Central memory CD4-positive, alpha-beta T cell (primary cell): Measurements from ENCODE around the gene SWAP70.

ENCODE experiments used
- DNase-seq: peaks from one replicate; pipeline ENCODE4 v3.0.0; 2022

The SWAP70 gene

DNA sequence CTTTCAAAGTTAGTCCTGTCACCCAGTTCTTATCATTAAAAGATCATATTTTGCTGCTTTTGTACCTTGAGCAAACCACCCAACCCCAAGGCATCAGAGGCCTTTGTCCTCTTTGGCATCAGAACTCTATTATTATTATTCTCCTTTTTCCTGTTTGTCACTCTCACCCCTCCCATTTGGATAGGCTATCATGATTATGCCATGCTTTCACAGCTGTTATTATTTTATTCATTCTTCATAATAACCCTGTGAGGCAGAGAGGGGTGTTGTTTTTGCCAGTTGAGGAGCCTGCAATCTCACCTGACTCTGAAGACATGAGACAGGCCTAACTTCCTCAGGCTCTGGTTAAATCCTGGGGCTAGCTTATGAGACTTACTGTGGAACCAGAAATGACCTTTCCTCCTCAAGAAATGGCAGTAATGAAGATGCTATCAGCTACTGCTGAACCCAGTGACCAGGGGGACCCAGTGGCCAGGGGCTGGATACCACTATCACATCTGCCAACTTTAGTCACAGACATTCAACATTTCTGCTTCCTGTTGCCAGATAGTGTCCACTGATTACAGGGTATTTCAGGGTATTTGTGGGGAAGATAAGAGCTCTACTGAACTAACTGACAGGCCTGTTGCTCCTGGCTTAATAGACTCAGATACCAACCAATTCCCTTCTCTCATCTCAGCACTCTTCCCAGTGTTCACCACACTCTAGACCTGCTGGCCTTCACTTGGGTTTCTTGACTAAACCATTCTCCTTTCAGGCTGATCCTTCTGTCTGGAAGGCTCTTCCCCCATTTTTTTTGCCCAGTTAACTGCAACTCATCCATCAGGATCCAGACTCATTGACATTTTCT, 11.8 kb upstream of the SWAP70 start:
- no peak for DNase-seq

DNA sequence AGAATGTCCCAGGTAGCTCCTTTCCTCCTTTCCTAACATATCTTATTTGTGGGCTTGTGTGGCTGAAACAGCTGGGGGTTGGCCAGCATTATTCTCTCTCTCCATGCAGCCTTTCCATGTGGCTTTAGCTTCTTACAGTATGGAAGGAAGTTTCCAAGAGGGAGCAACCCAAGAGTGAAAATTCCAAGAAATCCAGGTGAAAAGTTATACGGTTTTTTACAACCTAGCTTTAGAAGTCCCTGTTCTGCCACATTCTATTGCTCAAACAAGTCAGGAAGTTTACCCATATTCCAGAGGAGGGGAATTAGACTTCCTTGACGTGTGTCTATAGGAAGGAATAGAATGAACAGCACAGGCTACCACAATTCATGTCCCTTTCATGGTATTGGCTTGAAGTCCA, 10.0 kb upstream of the SWAP70 start:
- DNase-seq = no peak

DNA sequence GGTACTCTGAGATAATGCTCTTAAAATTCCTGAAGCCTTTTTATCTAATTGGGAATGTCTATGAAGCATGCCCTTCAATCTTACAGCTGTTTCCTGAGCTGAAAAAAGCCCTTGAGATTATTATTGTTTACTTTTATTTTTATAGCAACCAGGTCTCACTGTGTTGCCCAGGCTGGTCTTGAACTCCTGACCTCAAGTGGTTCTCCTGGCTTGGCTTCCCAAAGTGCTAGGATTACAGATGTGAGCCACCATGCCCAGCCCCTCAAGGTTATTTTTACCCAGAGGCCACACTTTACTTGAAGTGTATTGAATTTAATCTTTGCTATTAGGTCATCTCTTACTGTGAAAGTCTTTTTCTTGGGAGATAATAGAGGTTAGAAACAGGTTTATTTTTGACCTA, 7.0 kb upstream of the SWAP70 start:
- DNase-seq = no peak

DNA sequence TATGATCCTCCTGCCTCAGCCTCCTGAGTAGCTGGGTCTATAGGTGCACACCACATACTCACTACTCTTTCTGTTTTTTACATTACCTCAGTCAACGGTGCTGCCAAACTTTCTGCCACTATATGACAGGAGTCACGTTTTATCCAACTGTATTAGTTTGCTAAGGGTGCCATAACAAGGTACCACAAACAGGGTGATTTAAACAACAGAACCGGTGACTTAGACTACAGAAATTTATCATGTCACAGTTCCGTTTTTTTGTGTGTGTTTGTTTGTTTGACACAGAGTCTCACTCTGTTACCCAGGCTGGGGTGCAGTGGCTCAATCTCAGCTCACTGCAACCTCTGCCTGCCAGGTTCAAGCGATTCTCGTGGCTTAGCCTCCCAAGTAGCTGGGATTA, 6.3 kb upstream of the SWAP70 start:
- no peak for DNase-seq

DNA sequence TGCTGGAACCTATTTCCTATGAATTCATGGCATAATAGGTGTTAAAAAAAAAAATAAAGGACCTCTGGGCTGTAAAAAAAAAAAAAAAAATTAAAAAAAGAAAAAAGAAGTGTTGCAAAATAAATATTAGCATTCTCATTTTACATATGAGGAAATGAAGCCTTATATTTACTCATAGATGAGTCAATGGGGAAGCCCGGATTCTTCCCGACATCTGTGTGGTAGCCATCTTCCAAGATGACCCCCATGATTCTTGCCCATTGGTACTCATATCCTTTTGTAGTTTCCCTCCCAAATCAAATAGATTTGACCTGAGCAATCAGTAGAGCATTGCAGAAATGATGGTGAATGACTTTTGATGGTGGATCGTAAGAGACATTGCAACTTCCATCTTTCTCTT, 3.0 kb upstream of the SWAP70 start:
- DNase-seq = no peak

DNA sequence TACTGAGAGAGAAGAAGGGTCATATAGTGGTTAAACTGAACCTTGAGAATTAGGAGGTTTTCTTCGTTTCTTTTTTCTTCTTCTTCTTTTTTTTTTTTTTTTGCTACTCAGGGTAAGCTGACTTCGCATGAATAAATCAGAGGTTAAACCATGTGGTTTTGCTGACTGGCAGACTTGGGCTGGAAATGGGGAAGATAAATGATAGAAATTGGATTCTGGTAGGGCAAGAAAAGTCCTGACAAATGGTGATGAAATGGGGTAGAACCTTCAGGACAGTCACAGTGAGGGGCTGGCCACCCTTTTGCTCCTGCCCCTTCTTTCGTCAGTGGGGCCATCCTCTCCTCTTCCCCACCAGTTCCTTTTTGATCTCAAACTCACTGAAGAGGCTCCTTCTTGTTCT, 1.6 kb upstream of the SWAP70 start:
- no peak for DNase-seq

DNA sequence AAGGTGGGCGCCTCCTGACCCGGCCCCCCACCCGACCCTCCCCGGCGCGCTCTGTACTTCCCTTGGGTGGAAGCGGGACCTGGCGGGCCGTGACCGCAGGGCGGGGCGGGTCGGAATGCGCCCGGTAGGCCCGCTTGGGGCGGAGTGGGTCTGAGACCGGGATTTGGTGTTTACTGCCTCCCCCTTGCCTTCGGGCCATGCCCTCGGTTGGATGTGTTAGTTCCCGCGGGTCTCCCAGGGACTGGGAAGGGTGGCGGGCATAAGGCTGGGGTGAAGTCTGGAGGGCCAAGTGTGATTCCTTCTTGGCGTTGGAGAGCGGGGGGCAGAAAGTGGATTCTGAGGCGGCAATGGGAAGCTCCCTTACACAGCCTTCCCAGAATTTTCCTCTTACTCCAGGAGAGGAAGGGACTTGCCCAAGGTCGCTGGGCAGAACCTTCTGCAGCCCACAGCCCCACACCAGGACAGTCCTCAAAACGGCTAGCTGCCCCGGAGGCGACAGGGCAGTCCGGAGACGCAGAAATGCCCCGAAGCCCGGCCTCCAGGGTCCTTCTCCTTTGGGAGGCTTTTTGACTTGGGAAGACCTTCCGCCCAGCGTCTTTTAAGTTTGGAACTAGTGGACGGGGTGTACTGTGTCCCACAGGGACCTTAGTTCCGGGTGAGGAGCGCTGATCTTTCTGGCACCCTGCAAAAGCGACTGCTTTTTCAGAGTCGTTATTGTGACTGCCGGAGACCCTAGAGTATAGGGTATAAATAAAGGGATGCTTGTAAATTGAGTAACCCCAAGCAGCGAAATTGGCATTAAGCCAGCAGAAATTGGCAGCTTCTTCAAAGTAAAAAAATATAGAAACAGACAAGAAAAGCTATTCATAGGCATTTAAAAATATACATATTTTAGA, 647 bp downstream of the SWAP70 start:
- DNase-seq = peak; percentile 12

DNA sequence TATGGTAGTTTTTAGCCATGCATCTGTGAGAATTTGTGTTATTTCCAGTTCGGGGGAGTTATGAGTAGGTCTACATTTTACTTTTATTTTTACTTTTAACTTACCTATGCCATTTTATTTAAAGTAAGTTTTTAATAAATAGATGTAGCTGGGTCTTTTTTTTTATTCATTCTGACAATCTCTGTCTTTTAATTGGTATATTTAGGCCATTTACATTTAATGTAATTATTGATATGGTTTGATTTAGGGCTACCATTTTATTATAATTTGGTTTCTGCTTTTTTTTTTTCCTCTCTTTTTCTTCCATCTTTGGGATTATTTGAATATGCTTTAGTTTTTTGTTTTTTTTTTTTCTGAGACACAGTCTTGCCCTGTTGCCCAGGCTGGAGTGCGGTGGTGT, 1.9 kb downstream of the SWAP70 start:
- no peak for DNase-seq

DNA sequence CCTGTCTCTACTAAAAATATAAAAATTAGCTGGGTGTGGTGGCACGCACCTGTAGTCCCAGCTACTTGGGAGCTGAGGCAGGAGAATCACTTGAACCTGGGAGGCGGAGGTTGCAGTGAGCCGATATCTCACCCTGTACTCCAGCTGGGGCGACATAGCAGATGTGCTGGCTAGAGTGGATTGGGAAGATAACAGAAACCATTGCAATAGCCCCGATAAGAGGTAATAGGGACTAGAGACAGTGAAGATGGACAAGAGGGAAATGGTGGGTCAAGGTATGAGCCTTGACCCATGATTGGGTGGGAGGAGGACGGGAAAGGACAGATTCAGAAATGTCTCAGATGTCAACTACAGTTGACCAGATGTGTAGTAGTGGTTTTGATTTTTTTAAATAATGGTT, 6.1 kb downstream of the SWAP70 start:
- no peak for DNase-seq

DNA sequence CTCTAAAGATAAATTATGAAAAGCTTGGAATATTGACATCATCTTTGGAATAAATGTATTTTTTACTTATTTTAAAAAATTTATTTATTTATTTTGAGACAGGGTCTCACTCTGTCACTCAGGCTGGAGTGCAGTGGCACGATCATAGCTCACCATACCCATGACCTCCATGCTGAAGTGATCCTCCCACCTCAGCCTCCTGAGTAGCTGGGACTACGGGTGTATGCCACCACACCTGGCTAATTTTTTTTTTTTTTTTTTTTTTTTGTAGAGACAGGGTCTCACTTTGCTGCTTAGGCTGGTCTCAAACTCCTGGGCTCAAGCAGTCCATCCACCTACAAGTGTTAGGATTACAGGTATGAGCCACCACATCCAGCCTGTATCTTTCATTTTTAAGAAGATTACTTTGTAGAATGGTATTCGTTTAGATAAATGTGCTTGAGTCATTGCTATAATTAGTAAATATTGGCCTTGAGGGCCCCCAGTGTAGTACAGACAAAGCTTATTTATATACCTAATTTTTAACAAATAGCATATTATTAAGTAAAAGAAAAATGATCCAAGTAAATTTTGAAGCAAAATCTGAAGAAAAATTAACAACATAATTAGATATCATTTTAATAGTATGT, 8.5 kb downstream of the SWAP70 start:
- DNase-seq = no peak

DNA sequence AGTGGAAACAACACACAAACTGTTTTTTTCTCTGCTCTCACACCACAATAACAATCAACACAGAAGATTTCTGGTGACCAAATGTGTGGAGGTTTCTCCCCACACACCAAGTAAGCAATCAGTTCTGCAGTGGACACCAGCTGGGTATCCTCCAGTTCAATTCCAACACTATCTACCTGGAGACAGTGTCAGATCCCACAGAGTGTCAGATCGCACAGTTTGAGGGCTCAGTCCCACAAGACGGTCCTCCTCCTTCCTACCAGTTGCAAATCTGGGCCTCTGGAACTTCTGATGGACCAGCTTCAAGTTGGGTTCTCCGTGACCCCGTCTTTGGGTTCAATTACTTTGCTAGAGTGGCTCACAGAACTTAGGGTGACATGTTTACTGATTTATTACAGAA, 9.0 kb downstream of the SWAP70 start:
- no peak for DNase-seq

DNA sequence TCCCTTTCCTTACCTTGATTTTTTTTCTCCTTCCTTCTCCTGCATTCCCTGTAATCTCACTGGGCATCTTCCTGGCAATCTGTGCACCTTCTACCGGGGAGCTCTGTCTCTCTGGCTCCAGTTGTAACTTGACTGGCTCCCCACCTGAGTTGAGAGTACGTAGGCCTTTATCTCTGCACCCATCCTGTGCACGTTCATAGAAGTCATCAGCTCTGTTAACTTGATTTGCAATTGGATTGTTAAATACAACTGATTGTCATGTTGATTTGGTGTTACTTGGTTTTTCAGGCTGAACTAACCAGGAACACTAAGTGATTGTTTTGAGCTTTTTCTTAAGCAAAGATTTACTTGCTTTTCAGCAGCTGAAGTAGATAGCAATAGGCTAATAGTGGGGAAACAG, 11.8 kb downstream of the SWAP70 start:
- DNase-seq = no peak

DNA sequence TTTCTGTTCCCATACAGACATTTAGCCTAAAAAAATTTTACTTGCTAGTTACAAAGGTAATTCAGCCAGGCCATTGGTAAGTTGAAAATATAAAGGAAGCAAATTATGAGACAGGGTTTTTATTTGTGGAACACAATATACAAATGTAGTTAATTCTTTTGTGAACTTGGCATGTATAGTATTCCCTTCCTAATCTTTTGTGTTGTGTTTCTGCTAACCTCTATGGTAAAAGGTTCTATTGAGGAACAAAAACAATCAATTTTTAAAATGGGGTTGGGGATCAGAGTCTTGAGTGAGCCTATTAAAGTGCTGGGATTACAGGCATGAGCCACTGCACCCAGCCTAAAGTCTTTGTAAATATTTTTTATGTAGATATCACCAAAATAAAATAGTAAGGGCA, 14.1 kb downstream of the SWAP70 start:
- DNase-seq = no peak

DNA sequence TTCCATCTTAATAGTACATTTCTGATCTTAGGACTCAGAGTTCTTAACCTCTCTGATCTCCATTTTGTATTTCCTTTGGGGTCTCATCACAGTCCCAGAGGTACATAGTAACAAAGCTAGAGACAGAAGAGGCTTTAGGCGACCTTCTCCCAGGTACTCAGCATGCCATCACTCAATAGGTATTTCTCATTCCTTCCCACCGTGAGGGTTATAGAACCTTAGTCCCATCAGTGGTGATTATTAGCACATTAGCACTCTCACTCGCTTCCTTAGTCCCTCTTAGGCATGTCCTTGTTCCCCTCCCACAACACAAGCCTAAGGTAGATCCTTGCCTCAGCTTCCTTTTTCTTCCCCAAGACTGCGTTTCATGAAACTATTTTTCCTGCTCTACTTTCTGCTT, 14.7 kb downstream of the SWAP70 start:
- DNase-seq = no peak

DNA sequence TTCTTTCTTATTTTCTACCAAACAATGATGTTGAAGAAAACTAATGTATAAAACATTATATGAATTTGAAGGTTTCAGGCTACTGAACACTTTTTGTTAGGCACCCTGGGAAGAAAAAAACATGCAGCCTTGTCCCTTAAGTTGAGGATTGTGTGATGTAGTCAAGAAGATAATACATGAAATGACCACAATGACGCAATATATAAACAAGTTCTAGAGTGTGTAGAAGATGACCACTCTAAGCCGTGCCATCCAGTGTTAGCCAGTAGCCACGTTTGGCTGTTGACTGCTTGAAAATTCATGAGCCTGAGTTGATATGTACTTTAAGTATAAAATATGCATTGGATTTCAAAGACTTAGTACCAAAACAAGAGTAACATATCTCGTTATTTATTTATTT, 16.2 kb downstream of the SWAP70 start:
- no peak for DNase-seq

DNA sequence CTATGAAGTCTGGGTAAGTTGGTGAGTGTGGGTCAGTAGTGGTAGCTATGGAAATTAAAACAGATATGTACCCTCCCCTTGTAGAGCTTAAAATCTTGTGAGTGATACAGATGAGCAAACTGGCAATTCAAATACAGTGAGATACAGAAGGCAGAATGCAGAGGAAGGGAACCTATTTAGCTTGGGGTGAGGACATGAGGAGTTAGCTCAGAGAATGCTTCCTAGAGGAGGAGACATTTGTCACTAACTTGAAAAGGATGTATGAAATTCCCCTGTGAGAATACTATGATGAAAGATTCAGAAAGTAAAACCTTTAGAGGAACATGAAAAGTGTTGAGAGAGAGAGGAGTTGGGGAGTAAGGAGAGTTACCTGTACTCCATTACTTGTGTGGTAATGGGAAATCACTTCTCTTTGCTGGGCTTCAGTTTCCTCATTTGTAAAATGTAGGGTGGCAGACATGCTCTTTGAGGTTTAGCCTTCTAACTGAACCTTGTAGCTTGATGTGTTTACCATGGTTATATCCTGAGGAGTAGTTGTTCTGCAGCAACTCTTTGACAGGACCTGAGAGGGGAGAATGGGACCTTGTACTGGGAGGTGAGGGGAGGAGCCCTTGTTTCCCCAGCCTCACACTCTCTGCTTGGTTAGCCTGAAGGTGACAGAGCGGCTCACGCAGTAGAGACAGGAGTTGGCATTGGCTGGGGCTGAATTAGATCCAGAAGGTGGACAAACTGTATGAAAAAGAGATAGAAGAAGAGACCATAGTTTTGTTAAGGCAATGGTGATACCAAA, 17.9 kb downstream of the SWAP70 start:
- DNase-seq = no peak

DNA sequence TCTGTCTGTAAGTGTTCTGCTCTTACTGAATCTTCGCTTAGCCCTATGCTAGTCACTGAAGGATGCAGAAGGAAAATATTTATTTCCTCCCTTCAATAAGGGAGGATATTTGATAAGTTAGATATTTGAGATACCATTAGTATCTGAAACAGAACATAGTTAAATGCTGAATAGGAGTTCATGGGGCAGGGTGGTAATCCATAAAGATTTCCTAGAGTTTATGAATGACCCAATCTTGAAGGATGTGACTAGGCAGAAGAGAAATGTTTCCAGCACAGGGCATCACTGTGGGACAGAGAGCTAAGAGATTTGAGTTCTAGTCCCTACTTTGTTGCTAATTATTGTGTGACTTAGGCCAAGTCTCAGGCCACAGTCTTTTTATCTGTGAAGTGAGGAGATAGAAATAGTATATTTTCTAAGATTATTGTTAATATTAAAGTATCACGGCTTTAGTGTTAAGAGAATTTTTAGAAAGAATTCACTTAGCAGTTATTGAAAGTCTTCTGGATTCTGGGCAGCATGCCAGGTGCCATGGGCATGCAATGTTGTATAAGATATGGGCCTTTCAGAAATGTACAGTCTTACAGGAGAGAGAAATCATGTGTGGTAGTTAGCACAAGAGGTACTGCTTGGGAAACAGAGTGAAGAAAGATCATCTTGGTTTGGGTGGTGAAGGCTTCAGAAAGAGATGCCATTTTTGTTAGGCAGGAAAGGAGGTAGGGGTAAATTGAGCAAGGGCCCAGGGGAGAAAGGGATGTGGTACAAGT, 24.0 kb downstream of the SWAP70 start:
- DNase-seq = no peak

DNA sequence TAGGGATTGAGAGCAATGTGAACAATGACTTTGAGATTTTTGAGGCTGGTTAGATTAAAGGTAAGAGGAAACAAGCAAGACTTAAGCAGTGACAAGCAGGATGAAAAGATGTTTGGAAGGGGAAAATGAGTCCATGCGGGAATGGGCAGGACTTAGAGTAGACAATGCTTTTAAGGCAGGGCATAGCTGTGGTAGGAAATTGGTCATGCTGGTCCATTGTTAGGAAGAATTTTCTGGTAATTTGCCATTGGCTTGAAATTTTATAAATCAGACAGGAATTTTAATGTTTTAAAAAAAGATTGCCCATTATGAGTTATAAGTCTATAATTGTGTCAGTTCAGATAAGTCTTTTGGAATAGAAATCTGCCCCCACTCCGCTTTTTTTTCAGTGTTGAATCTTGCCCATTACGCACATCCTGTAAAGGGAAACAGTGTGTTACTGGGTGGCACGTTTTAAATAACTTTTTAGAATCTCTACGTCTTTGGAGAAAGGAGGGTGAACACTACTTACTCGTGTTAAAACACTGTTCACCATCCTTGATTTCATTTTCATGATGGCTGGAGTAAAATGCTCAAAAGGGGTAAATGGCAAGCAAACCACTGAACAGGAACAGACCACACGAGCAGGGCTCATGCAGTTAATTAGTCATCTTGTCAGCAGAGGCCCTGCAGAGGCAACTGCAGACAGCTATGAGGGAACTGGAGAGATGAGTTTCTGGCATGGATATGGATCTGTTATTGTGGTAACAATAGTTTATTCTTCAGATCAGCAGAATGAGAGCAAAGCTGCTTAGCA, 25.0 kb downstream of the SWAP70 start:
- DNase-seq = no peak

DNA sequence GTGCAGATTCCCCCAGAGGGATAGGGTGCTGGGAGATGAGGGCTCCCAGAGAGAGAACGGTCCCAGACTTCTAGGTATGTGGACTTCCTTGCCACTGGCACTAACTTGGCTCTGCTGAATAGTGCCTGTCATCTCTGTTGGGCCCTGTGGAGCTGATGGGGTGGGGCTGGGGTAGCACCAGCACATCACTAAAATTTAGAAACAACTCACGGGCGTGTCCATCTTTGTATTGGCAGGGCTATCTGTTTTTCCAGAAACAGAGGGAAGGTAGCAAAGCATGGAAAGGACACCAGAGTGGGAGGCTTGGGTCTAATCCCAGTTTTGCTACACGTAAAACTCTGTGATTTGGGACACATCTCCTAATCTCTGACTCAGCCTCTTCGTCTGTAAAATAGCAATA, 25.8 kb downstream of the SWAP70 start:
- DNase-seq = no peak

DNA sequence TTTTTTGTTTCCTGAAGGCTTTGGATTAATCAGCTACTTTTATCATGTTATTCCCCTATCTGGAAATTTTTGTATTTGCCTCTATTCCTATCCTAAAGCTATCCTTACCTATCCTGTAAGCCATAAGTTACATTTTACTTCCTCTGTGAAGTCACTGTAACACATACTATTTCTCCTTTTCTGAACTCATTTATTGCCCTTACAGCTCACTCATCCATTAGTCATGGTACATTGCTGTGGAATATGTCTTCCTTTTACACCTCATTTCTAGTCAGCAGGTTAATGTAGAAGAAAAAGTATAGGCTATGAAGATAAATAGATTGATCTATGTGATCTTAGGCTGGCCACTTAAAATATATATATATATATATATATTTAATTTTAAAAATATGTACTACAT, 28.0 kb downstream of the SWAP70 start:
- no peak for DNase-seq

DNA sequence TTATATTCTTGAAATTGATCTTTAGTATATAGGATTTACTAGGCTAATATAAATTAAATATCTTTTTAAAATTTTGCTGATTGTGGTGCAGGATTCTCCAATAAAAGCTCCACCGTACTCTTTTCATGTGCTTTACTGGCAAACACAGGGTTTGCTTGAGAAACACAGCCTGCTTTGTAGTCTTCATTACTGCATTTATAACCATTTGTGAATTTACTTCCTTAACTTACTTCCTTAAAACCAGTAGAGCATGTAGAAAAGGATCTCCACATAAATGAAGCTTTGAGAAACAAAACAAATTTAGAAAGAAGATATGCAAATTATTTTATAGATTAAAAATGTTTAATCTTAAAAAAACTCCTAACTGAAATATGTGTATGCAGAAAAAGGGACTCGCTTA, 28.8 kb downstream of the SWAP70 start:
- no peak for DNase-seq
